Globus pallidus (tissue), 1 donor: ENCODE results near the gene SLC23A1.
"Not testable (repeated sequence)": the region's sequence is repeated elsewhere in the genome, so short reads cannot be mapped to it uniquely, and the experiment has no call there.

ENCODE experiments used
- DNase-seq: peaks from one replicate; pipeline ENCODE4 v3.0.0-alpha.2; 2015; ENCODE audit warnings: low spot score

SLC23A1 gene

DNA sequence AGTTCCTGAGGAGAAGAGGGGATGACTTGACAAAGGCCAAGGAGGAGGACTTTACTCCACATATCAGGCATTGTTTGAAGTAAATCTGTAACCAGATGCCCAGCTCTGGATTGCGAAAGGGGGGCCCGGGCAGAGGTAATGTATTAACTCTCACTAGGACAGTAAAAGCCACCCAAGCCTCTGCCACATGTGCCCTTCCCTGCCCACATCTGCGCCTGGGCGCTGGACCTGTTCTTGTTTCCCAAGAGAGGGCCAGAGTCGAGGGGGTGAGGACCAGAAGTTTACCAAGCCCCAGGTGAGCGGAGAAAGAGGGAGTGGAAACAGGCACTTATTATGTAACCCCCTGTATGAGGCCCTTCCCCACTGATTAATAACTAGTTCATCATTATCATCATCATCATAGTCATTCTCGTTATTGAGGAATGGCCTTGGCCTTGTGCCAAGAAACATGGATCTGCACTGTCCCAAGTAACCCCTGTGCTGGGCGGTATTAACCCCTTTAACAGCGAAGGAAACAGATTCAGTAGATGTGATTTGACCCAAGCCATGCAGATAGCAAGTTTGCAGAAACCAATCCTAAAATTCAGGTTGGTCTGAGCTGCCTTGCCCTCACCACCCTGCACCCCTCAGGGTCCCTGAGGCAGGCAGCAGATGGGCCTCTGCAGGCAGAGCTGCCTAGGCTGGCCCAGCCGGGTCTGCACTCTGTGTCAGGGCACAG, at the start of gene SLC23A1:
SLC23A1 (minus strand) TSS at position 23 of the 718 bp plus-strand sequence. CDS start 44 bp downstream, outside the sequence.
- no peak for DNase-seq

DNA sequence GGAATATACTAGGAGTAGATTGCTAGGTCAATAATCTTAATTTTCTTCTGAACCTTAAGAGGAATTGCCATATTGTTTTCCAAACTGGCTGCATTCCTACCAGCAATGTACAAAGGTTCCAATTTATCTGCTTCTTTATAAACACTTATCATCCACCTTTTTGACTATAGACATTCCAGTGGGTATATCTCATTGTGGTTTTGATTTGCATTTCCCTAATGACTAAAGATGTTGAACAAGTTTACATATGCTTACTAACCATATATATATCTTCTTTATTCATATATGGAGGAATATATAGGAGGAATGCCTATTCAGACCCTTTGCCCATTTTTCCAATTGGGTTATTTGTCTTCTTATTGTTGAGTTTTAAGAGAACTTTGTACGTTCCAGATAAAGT, 48.6 kb upstream of the SLC23A1 start:
- no peak for DNase-seq

DNA sequence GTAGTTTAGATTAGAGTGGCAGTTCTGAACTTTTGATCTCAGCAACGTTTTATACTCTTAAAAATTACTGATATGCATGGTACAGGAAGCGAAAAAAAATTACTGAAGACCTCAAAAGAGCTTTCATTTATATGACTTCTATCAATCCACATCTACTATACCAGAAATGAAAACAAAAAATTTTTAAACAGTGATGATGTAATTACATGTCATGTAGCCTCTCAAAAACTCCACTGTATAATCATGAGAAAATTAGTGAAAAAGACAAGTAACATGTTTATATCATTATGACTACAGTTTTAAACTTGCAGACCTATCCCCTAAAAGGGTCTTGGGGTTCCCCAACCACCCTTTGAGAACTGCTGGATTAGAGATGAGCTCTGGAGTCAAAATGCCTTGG, 46.9 kb upstream of the SLC23A1 start:
- no peak for DNase-seq

DNA sequence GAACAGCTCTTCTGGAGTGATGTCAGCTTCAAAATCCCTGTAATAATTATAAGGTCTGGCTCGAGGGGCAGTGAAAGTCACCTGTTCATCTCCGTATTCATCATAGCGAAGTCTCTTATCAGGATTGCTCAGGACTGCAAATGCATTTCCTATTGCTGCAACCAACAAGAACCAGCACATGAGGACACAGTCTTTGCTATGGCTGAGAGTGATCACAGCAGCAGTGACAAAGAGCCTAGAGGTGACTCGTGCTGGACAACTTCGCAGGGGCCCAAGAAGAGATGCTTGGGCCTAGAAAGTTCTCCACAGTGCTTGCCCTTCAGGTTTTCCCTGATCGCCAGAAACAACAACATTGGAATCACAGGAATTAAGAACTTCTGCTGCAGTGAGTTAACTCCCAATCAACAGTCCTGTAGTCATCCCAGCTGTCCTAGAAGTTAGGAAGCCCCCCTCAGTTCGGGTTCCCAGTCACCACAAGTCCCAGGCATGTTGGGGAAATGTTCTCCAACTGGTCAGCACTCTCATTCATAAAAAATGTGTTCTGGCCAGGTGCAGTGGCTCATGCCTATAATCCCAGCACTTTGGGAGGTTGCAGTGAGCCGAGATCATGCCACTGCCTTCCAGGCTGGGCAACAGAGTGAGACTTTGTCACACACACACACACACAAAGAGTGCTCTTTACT, 43.2 kb upstream of the SLC23A1 start:
- DNase-seq: no peak

DNA sequence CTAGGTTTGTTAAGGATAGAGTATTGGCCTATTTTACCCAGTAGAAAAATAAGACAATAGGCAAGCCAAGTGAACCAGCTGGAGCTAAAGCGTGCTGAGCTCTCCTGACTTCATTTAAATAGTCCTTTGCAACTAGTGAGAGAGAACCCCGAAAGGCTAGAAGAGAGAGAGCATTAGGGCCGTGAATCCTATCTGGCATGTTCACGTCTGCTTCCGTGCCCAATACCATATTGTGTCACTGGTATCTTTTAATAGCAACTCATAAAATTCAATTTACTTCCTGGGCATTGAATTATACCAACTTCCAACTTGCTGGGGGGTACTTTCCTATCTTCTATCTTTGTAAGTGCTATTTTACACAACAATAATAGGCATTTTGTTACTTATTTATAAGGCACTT, 42.4 kb upstream of the SLC23A1 start:
- DNase-seq: no peak

DNA sequence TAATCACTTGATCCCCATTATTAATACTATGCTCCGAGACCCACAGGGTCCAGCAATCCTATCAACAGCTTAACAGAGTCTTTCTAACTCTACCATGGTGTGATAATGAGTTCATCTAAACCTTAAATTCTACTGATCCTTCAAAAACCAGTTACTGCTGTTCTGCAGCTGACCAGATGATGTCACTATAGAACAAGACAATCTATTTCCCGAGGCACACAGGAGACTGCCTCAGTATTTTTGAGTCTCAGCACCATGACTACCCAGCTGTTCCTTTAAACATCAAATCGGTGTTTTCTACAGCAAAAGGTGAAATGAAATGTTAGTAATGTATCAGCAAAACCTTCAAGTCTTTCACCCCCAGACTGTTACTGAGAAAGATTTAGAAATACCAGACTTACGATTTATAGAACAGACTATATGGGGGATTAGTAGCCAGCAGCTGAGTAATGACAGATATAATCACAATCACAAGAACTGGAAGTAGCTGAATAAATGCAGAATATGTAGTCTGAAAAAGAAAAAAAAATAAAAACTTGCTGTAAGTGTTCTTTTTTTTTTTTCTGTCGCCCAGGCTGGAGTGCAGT, 39.3 kb upstream of the SLC23A1 start:
- DNase-seq: peak; percentile 72

DNA sequence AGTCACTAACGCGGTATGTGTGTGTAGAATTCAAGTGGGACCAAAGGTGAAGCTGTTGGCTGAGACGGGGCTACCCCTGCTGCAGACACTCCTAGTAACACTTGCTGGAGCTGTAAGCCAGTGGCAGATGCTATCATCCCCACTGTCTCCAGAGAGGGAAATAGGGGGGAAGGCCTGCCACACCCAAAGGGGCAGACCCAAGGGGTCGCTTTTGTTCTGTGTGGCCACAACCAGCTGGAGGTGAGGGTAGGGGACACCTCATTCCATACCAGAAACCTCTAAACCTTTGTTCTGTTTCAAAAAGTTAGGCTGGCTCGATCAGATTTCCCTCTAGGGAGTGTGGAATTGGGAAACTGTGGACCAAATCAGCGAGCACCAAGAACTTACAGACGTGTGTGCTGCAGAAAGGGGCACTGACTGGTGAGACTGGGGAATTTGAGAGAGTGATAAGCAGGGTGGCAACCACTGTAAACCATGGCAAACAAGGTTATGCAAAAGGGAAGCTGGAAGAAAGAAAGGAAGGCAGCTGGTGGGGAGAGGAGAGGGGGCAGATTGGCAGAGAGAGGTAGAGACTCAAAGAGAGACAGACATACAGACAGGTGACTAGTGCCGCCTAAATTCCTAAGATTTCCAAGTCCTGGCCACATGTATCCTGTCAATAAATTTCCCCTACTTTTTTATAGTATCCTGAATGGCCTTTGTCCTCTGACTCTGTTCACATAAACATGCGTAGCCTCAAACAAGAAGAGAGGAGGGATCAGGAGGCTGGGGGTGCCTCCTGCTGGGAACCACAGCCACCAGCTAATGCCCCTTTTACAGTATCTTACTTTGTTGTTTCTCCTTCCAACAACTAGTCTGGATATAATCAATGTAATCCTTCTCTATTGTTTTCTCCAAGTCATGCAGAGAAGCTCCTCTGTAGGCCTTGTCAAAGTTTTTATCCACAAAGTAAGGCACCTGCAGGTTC, 36.4 kb upstream of the SLC23A1 start:
- no peak for DNase-seq

DNA sequence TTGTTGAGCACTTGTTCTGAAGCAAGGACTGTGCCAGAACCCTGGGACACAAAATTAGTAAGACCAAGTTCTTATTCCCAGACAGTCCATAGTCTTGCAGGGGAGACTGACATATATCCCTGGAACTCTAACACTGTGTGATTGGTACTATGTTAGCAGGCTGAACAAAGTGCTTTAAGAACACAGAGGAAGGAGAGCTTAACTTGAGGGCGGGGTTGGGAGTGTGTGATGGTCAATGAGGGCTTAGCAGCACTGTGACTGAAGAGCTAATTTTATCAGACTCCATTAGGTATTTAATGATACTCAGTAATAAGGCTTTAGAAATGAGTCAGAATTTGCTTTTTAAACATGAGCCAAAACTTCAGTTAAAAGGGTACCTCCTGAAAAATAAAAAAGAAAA, 35.7 kb upstream of the SLC23A1 start:
- DNase-seq: no peak

DNA sequence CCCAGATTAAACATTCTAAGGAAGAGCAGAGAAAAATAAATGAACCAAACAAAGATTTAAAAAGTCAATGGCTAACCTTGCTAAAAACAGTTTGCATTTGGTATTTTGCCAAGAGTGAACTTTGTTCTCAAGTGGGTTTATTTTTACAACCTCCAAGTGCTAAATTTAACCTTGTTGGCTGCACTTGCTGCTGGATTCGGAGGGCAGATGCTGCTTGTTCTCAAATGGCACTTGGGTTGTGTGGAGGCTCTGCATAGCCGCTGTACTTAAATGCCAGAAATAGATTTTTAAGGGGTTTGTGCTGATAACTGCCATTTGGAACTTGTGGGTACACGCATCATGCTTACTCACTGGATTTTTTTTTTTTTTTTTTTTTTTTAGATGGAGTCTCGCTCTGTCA, 34.1 kb upstream of the SLC23A1 start:
- DNase-seq: no peak

DNA sequence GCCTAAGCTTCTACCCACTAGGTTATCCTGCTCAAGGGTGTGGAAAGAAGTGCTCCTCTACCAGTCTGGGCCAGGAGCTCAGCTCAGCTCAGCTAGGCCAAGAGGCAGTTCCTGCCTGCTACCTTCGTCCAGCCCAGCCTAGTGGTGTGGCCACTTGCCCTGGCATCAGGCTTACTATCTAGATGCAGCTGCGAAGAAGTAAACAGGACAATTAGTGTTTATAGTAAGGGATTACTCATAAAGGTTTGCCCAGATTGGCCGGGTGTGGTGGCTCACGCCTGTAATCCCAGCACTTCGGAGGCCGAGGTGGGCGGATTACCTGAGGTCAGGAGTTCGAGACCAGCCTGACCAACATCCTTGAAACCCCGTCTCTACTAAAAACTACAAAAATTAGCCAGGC, 33.6 kb upstream of the SLC23A1 start:
- no peak for DNase-seq

DNA sequence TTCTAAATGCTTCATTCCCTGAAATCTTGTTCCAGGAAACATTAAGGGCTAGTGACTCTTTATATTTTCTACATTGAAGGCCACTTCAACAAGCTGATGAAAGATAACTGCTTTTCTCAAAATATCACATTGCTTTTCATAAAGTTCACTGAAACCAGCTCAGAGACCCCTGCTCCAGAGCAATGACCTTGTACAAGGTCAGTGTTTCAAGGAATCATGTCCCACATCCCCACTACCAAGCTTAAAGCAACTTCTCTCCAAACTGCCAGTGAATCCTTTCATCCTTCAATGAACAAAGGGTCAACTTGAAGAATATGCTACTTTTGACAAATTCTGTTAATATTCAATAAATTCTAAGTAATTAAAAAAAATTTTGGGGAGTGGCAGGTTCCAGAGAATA, 32.8 kb upstream of the SLC23A1 start:
- DNase-seq: no peak

DNA sequence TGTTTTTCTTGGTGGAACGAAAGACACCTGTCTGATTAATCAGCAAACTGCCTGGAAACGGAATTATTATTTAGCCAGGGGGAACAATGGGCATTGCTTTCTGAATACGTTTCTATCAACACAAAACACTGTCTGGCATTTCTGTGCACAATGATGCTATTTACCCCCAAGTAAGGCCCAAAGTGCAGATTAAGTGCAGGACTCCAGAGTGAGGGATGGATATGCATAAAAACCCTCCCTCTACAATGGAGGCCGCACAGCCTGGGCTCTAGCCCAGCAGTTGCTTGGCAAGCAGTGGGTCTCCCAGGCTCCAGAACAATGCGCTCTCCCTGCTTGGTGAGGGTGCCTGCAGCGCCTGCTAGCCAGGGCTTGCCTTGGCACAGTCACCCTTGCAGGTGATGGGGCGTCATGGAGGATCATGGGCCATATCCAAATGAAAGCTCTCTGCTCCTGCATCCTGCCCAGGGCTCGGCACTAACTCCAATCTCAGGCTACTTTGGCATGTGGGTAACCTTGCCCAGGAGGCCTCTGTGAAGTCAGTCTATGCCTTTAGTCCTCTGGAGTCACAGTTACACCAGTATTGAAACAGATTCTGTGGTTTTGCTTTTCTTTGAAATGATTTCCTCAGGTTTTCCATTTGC, 32.2 kb upstream of the SLC23A1 start:
- DNase-seq: peak; percentile 95

DNA sequence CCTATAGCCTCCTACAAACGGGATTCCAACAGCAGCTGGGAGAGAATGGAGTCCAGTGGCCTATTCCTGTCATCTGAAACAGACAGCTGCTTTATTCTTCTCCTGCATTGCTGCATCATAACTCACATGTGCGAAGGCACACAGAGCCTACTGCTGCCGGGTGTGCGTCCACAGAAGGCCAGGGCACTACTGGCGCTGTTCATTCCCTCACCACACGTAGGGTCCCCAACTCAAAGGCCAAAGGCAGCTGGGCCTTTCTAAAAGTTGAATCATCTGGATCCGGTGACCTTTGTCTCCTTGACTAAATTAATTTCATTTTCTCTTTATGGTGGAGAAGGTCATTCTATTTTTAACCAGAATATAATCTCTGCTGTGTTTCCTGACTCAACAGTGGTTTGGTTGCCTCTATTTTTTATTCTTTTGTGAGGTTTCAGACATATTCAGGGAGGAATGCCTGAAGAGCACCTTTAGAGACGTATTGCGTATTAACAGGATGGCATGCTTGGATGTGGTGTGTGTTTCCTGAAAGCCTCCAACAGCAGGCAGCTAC, 31.6 kb upstream of the SLC23A1 start:
- peak; percentile 74 for DNase-seq

DNA sequence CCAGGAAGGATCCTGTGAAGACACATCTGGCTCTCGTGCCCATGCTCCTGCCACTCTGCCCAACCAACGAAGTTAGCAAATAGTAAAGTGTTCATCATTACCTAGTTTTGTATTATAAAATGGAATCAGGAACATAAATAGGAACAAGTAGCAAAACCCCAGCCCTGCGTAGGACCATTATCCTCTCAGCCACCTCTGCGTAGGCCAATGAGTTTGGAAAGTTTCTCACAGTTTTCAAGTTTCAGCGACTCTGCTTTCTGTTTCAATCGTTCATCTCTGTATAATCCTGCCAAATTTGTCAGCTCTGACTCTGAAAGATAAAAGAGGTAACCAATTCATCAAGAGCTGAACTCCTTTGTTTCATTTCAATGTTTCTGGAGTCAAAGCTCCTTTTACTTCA, 30.9 kb upstream of the SLC23A1 start:
- no peak for DNase-seq

DNA sequence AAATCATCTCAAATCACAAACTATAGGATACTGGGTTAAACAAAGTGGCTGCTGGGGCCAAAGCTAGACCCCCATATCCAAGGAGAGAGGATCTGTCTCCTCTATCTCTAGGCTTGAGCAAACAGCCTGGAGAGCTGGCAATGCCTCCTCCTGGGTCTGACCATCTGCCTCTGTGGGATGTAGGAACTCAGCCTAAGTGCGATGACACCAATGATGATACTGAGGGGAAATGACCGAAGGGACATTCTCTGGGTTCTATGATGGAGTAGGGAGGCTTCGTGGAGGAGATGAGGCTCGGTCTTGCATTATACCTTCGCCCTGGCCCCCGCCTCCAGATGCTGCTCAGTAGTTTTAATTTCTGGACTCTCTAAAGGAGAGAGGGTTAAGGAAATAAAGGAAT, 30.1 kb upstream of the SLC23A1 start:
- DNase-seq: no peak

DNA sequence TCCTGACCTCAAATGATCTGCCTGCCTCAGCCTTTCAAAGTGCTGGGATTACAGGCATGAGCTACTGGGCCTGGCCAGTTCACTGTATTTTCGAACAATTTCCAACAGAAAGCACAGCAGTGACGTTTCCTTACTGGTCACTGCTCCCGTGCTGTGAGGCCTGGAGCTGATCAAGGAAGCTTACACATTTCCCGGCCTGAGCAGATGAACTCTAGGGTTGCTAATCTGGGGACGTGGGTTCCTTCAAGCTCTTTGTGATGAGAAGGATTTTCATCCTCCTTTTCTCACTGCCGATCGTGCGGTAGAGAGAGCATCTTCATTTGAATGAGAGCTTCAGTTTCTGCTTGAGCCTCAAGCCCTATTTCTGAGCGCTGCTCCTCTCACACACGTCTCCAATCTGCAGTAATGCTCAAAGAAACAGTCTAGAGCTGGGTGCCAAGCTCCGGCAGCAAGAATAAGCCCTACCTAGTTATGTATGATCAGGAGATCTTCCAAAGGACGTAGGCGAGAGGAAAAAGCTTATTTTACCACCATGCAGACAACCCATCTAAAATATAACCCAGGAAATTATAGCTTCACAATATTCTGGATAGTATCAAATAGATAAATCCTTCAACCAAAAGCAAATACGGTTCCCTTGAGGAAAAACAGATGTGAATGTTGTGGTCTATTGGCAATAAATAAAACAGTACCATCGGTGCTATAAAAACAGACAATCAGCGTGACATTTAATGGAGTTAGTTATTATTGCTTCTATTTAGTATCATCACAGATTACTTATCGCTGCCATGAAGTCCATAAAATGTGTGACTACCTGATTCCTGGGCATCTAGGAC, 28.1 kb upstream of the SLC23A1 start:
- DNase-seq: no peak

DNA sequence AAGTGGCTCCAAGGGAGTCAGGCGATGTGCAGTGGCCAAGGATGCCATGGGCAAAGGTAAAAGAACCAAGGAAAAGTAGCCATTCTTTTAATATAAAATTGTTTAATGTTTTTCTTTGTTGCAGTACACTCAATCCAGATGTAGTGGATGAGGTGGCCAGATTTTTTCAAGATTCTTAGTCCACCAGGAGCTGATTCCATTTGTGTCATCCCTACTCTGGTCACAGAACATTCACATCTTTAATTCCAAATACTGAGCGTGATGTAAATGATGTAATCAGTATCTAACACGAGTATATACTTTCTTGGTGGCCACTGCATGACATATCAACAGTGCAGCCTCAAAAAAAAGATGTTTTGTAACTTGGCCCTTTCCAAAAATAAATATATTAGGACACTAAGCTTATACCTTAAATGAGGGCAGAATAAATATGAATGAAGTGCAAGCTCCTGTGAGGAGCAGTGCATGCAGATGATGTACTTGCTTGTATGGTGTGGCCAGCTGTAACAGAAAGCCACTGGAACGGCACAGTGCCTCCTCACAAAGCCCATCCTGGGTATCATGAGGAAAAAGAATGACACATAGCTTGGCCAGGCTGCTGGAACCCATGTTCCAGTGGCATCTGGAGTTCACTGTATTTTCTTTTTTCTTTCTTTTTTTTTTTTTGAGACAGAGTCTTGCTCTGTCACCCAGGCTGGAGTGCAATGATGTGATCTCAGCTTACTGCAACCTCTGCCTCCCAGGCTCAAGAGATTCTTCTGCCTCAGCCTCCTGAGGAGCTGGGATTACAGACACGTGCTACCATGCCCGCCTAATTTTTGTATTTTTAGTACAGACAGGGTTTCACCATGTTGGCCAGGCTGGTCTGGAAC, 27.3 kb upstream of the SLC23A1 start:
- no peak for DNase-seq

DNA sequence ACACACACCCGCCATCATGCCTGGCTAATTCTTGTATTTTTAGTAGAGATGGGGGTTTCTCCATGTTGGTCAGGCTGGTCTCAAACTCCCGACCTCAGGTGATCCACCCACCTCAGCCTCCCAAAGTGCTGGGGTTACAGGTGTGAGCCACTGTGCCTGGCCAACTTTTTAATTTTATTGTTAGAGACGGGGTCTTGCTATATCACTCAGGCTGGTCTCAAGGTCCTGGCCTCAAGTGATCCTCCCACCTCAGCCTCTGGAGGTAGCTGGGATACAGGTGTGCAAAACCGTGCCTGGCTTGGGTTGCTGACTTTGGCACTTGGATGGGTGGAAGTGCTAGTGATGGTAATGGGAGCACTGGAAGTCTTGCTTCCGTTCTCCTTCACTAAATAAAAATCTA, 26.0 kb upstream of the SLC23A1 start:
- DNase-seq: not testable (repeated sequence)

DNA sequence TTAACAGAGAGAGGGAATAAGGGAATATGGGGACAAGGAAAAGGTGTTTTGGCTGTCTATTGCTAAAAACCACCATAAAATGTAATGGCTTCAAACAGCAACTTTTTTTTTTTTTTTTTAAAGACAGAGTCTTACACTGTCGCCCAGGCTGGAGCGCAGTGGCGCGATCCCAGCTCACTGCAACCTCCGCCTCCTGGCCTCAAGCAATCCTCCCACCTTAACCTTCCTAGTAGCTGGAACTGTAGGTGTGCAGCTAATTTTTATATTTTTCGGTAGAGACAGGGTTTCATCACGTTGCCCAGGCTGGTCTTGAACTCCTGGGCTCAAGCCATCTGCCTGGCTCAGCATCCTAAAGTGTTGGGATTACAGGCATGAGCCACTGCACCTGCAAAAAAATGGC, 25.1 kb upstream of the SLC23A1 start:
- DNase-seq: no peak

DNA sequence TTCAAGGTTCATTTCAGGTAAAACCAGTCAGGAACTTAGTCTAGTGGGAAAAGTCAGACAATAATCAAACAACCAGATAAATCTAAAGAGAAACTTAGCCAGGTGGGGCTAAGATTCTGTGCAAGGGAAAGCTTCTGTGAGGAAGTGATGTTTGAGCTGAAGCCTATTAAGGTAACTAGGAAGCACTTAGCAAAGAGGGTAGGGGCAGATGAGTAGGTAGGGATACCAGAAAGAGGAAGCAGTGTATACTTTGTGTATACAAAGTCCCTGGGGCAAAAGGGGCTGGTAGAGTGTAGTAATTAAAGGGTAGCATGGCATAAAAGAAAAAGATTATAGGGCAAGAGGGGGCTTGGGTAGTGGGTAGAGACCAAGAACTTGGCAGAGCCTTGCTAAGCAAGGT, 24.4 kb upstream of the SLC23A1 start:
- no peak for DNase-seq
